Stimulated activated CD8-positive, alpha-beta memory T cell treated with anti-CD3 and anti-CD28 coated beads, Interleukin-15, amount 100 ng/mL, for 48 hours (primary cell): ENCODE results near the gene PSMD3.

ENCODE experiments used
- DNase-seq, 2 donors: peaks; one replicate each; pipeline ENCODE4 v3.0.0-alpha.2; 2020; ENCODE audit warnings: low read depth in 2 of 2

PSMD3 gene

GRCh38 chr17:40022497-40022896 lies 41.9 kb downstream of the PSMD3 start:
- no peak for DNase-seq

GRCh38 chr17:40022961-40023541 lies 42.4 kb downstream of the PSMD3 start:
- no peak for DNase-seq

GRCh38 chr17:40023590-40024292 lies 43.1 kb downstream of the PSMD3 start:
- DNase-seq = no peak

- DNase-seq = no peak
These were observed 44.3 kb downstream of the PSMD3 start for GRCh38 chr17:40024901-40025300.

GRCh38 chr17:40025559-40025958 lies 45.0 kb downstream of the PSMD3 start:
- no peak for DNase-seq

- no peak for DNase-seq
These were observed 45.6 kb downstream of the PSMD3 start for GRCh38 chr17:40025991-40026815.

GRCh38 chr17:40026816-40027613 lies 46.4 kb downstream of the PSMD3 start:
- DNase-seq = peak; percentile 52 to 61

- no peak for DNase-seq
These were observed 47.0 kb downstream of the PSMD3 start for GRCh38 chr17:40027614-40028012.

- DNase-seq = no peak
These were observed 48.0 kb downstream of the PSMD3 start for GRCh38 chr17:40028595-40028994.

- no peak for DNase-seq
These were observed 51.1 kb downstream of the PSMD3 start for GRCh38 chr17:40031706-40032105.

GRCh38 chr17:40032322-40033320 lies 52.0 kb downstream of the PSMD3 start:
- no peak for DNase-seq

GRCh38 chr17:40033339-40033738 lies 52.7 kb downstream of the PSMD3 start:
- DNase-seq = no peak

GRCh38 chr17:40034426-40035161 lies 54.0 kb downstream of the PSMD3 start:
- DNase-seq = no peak

GRCh38 chr17:40035162-40035559 lies 54.6 kb downstream of the PSMD3 start:
- no peak for DNase-seq

GRCh38 chr17:40038882-40039513 lies 58.4 kb downstream of the PSMD3 start:
- no peak for DNase-seq

- DNase-seq = no peak
These were observed 60.6 kb downstream of the PSMD3 start for GRCh38 chr17:40041196-40041595.
